HG02884 (cell line): ENCODE results near the gene SLC17A2.

Source experiments
- ATAC-seq: cut with Tn5 transposase; IDR thresholded peaks from one replicate; pipeline ENCODE4 v1.9.1; 2021; ENCODE audit warnings: mild to moderate bottlenecking, moderate library complexity; ENCODE audit not compliant: unreplicated experiment

Gene SLC17A2

DNA sequence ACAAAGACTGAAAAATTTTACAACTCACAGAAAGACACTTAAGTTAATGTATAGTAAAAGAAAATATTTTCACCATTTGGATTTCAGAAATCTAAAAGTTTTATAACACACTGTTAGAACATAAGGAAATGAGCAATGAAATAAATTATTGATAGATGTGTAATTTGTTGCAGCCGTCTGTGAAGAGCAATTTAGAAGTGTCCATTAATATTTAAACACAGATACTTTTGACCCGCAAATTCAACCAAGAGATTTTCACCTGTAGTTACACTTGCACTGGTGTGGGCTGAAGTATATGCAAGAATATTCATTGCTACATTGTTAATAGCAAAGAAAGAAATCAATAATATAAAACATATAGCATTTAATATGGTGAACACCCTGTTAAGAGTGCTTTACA, 41.9 kb downstream of the SLC17A2 start:
- ATAC-seq: no peak

GRCh38 chr6:25886066-25886465, 44.4 kb downstream of the SLC17A2 start:
- ATAC-seq: no peak

DNA sequence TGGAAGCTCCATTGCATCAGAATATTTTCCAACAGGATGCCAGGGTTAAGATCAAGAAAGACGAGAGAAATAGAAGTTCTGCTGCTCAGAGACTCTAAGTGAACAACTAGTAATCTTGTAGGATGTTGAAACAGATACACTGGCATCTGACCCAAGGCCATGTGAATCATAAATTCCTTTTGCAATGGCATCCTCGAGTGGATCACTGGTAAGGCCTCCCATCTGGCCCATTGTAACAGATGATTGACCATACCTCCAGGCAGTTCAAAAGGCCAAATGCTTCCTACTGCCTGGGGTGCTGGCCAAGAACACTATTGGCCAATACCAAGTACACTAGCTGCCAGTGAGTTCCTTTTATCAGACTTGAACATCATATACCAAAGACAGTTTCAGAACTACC, 46.5 kb downstream of the SLC17A2 start:
- no peak for ATAC-seq

DNA sequence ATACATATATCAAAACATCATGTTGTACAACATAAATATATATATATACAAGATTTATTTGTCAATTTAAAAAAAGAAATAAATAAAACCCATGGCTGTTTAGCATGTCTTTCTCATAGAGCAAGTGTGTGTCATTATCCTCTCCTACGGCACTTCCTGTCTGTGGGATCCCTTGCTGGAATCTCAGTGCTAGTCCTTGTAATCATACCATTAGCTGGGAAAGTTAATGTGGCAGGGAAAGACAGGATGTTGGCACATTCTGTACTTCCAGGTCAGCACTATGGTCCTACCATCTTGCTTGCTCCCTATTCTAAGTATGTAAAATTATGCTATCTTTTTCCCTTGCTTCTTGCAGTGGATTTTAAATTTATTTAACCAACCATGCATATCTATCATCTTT, 47.0 kb downstream of the SLC17A2 start:
- no peak for ATAC-seq

GRCh38 chr6:25882051-25882496, 48.4 kb downstream of the SLC17A2 start:
- no peak for ATAC-seq

DNA sequence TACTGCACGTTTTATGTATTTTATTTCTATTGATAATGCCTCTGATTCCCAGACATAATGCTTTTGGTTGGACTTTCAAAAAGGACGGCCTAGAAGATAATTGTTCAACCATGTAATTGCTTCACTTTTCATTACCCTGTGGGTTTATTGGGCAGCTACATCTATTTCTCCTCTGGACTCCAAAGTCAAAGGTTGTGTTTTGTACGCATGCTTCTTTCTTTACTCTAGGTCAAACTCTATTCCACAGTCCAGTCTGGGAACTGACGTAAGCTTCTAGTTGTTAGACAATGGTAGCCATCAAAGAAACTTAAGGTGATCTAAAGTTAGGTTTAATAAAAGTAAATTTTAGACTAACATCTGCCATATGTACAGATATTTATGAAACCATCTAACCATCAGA, 49.9 kb downstream of the SLC17A2 start:
- no peak for ATAC-seq

DNA sequence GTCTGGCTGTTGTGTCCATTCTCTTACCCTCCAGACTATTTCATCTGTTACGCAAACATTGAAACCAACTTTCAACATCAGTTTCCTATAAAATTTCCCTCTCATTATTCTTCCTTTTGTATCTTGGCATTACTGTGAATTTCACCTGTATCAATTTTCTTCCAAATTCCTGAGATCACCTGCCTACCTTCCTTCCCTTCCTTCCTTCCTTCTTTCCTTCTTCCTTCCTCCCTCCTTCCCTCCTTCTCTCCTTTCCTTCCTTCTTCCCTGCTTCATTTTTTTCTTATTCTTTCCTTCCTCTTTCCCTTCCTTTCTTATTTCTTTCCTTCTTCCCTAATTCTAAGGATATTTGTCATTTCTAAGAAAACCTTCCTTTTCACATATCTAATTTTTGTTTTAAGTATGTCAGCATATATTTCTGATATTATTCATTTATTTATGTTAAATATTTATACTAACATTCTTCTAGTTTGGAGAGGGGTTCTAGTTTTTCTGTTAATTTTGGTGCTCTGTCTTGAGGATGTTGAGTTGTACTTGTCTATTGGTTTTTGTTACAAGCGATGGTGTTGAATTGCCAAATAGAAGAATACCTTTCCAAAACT, 51.7 kb downstream of the SLC17A2 start:
- no peak for ATAC-seq

GRCh38 chr6:25875926-25876602, 54.4 kb downstream of the SLC17A2 start:
- ATAC-seq: no peak

GRCh38 chr6:25875563-25875905, 55.0 kb downstream of the SLC17A2 start:
- ATAC-seq: no peak

DNA sequence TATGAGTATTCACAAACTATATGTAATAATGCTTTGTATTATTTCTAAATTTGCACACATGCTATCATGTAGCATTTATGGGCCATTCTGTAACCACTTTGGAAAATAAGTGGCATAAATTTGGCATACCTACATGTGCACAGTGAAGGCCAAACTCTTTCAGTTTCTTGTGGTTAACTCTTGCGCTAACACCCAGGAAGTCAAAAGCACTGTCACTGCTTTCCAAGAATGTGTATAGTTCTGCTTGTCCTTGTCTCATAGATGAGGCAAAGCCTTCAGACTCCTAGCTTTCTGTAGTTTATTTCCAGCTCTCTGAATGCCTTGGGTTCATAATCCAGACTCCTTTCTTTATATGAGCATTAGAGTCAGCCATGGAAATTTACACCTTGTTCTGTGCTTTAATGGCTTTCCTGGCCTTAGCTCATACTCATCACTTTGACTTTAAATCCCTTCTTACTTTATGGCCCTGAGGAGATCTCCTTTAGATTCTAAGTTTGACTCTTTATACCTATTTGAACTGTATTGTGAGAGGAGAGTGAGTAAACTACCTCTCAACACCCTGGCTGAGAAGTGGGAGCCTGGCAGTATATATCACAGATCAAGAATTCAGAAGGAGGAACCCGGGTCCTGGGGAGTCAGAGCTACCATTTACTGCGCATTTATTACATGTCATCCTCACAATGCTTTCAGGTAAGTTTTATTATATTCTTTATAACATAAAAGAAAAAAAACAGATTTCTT, 55.5 kb downstream of the SLC17A2 start:
- no peak for ATAC-seq

- no peak for ATAC-seq
These were observed 56.4 kb downstream of the SLC17A2 start, which contains the start of gene SLC17A3 for GRCh38 chr6:25874118-25874517. Gene SLC17A3 (minus strand): TSS chr6:25874243. CDS start chr6:25868387, 5,856 bp downstream.

DNA sequence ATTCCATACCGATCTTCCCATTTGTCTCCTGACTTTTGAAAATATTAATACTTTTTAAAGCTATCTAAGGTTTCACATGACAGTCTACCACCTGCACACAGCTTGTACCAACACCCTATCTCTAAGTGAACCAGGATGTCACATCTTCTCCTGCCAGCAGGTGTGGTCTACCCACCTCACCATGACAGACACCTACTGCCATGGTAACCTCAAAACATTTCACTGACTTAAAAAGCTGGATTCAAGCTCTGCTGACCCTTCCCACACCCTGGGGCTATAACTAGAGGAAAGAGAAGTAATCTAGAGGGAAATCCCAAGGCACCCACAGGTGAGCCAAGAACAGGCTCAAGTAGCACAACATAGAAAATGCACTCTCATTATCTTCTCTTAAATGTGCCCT, 57.7 kb downstream of the SLC17A2 start:
- ATAC-seq: no peak

- ATAC-seq: no peak
These were observed 60.7 kb downstream of the SLC17A2 start for GRCh38 chr6:25869840-25870239.

- no peak for ATAC-seq
These were observed 61.9 kb downstream of the SLC17A2 start for GRCh38 chr6:25868436-25869183.

DNA sequence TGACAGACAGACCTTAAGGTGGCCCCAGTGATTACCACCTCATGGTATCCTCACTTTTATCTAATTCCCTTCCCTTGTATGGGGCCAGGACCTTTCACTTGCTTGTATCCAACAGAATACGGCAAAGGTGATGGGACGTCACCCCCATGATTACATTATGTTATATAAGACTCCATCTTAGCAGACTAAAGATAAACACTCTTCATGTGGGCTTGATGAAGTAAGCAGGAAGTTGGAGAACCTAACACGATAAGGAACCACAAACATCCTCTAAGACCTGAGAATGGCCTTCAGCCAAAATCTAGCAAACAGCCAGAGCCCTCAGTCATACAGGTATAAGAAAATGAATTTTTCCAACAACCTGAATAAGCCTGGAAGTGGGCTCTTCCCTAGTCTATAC, 64.5 kb downstream of the SLC17A2 start:
- no peak for ATAC-seq

DNA sequence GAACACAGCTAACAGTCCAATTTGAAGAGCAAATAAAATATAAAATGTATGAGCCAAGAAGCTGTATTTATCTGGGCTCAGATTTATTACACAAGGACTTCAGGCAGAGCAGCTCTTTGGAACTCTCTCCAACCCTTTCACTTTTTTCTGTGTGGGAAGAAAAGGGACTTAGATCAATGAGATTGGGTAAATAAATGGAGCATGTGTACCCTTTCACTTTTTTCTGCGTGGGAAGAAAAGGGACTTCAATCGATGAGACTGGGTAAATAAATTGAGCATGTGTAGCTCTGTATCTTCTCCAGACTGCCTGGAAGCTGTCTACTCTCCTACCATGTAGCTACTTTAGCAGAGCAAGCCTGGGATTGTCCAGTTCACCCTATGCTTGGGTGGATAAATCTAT, 67.1 kb downstream of the SLC17A2 start:
- no peak for ATAC-seq
